Ramos (cell line): Measurements from ENCODE around the gene ZBTB16.

ENCODE experiments used
- in situ Hi-C: fragments of 300-500 bp; cut with MboI; formaldehyde crosslinking; loops from one replicate; pipeline ENCODE4 v1.14.3; 2022; ENCODE audit warnings: low sequenced_read_pairs; ENCODE audit not compliant: unreplicated experiment

ZBTB16 gene

DNA sequence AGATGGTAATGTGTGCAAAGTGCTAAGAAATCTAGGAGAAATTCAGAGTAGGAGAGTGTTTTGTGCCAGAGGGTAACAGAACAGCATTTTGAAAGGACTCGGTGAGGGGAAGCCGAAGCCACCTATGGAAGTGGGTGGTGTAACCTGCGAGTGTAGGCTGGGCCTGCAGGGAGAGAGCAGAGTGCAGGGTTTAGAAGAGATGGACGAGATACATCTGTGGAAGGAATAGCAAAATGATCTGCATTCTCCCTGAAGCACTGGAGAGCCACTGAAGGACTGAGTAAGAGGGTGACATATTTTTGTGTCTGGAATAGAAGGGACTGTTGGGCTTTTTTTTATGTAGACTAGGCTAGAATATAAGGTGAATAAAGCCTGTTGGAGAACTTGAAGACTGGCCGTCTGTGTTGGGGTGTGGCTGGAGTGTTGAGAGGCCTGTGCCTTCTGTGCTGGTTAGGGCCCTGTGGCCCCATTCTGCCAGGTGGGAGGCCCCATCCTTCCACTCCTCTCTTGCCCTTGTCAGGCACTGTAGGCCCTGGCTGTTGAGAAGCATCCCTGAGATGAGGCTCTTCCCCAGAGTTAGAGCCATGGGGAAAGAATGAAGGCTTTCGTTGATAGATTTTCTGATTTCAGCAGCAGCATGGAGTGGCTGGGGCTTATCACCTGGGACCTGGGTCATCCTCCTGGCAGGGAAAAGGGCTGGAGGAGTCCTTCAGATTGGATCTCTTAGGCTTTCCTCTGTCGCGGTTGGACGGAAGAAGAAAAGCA, 102.2 kb downstream of the ZBTB16 start:
- in situ Hi-C loops: no loop called here

- in situ Hi-C loops: no loop called here
These were observed 103.2 kb downstream of the ZBTB16 start for GRCh38 chr11:114162719-114163123.

DNA sequence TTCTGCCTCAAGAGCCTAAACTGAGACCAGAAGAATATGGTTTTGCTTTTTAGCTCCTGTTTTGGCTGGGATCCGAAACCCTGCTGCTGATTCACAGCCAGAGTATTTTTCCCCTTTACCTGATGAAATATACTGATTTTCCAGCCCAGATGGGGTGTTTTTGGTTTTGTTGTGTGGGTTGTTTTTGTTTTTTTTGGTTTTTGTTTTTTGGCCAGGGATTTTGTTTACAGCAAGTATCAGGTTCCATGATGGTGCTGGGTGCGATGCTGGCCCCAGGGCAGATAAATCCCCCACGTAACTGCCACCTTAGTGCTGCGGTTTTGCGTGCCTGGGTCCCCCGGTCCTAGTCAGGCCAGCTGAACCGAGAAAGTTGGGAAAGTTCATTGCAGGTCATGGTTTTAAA, 103.7 kb downstream of the ZBTB16 start:
- in situ Hi-C loops: no loop called here

- in situ Hi-C loops: no loop called here
These were observed 104.4 kb downstream of the ZBTB16 start for GRCh38 chr11:114163830-114164401.

DNA sequence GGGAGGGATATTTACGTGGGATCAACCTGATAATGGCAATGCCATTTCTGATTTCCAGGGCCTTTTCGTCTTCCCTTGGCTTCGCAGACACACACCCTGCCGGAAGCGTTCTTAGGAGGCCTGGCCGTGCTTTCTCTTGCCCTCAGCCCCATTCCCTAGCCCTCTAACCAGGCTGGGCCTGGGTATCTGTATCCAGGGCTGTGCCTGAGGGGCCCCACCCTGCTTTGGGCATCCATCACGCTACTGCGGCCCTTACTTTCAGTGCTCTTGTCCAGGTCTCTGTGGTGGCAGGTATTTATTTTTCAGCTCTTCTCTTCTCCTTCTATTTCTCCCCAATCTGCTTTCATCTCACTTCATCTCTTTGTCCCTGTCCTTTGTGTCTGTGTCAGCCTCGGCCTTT, 105.0 kb downstream of the ZBTB16 start:
- in situ Hi-C loops: no loop called here

DNA sequence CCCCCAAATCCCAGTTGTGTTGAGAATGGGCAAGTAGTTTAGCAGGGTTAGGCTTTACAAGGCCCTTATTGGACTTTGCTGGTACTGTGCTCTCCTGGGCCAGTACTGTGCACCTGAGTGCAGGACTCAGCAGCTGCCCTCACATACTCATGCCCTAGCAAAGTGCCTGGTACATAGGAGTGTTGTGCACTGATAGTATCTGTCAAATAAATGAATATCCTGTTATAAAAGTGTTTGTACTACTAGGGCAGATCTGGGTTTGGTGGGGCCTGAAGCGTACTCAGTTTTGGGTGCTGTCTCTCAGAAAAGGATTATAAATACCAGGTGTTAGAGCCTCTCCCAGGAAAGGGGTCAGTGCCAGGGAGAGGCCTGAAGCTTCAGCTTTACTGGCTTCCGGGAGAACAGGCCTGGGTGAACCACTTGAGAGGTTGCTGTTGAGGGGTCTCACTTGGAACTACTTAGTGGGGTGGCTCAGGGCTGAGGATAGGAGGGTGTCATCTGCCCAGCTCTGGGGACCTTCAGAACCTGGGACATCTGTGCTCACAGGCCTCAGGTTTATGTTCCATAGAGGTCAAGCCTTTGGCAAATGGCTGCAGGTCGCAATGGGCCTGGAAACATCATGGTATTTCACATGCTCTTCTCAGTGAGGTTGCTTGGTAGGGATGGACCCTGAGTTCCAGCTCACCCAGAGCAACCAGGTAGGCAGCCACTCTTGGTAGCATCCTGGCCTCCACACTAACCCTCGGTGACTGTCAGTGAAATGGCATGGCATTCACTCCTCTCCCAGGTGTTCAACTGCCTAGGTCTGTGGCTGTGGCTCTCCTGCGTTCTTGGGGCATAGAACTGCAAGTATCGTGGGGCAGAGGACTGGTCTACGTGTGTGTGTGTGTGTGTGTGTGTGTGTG, 106.1 kb downstream of the ZBTB16 start:
- in situ Hi-C loops: no loop called here

DNA sequence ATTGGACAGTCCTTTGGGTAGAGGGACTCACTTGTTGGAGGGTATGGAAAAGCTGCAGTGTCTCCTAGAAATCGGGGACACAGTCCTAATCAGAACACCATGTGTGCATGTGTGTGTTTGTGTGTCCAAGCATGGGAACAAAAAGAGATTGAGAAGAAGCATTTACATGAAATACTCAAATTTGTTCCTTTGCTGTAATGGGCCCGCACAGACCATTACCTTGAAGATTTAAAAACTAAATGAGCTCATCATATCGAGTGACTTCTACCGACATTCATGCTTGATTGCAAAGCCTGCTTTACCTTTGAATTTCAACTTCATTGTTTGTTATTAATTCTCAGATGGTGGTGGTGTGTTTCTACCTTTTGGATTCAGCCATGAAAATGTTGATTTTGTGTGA, 106.9 kb downstream of the ZBTB16 start:
- in situ Hi-C loops: no loop called here

- in situ Hi-C loops: no loop called here
These were observed 107.4 kb downstream of the ZBTB16 start for GRCh38 chr11:114166897-114167323.

DNA sequence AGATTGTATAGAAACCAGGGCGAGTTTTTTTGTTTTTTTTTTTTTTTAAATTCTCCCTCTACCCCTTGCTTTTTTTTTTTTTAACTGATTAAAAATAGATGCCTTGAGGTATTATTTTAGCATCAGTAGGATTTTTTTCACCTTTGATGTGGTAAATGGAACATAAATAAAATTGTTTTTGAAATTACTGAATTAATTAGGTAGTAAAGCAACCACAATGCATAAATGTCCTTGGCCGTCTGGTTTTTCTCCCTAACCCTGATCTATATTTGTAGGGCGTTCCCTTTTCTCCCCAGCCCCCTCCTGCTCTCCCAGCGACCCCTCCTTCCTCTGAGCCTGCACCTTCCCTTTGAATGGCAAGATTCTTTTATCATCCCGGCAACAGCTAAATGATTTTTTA, 107.8 kb downstream of the ZBTB16 start:
- in situ Hi-C loops: no loop called here

DNA sequence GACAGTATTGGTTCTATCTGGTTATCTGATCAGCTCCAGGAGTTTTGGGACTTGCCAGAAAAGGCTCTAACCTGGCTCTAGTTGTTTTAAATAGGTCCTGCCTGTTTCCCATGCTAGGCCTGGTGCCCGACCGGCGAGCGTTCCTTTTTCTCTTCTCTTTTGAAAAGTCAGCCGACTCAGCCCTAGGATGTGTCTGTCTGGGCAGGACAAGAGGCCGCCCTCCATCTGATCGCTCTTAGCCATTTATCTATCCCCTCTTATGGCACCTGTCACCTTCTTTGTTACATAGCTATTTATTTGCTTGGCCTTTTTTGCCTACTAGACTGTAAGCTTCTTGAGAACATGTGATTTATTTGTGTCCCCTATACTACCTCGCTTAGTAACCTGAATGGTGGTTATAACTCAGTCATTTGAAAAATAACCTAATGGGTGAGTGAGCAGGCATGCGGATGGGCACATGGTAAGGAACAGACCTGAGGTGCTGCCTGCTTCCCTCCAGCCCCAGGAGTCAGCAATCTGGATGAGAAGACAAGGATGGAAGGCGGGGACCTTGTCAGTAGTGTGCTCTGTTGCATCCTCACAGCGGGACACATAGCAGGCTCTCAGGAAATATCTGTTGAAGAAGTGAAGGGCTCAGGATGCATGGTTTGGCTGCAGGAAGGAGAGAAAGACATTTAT, 108.4 kb downstream of the ZBTB16 start:
- in situ Hi-C loops: no loop called here

DNA sequence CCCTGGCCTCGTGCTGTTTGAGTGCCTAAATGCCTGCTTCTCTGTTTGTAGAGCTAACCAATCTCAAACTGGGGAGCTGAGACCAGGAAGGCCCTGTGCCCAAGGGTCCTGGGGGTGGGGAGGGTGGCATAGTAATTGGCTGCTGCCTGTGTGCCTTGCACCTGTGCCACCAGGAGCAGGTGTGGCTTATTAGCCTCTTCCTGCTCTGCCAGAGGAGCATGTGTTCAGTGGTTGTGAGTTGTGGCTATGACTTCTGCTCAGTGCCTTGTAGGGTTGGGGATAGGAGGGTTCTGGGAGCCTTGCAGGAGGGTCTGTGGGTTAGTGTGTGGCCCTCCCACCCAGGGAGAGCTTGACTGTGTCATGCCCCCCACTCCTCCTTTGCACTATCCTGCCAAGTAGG, 109.2 kb downstream of the ZBTB16 start:
- in situ Hi-C loops: no loop called here

DNA sequence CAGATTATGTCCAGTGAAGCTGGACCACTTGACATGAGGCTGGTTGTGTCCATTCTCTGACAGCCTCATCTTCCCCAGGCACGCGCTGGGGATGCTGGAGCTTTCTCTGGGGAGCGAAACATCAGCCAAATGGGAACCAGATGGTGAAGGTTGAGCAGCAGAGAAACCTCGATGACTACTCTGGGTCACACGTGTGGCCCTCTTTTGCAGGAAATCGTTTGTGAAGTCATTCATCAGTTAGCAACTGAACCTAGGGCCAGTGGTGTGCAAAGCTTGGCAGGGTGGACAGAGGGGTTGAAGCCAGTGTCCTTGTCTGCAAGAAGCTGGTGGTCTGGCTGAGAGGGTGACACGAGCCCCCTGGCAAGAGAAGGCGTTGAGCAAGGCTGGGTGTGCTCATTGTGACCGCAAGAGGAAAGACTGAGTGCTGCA, 109.8 kb downstream of the ZBTB16 start:
- in situ Hi-C loops: no loop called here

DNA sequence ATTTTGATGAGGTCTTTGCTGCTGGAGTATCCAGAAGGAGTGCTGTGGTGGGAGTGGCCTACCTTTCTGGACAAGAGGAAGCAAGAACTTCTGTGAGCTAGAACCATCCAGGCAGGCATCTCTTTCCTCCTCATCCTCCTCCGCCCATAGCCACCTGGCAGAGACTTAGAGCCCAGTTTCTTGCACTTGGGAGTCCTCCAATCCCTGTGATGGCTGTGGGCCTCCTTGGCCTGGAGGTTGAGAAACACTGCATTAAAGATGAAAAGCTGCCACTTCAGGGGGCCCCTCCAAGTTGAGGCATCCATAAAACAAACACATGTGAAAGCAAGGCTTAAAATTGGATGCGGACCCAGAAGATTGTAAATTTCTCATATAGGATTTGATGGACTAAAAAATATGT, 110.3 kb downstream of the ZBTB16 start:
- in situ Hi-C loops: no loop called here

GRCh38 chr11:114170226-114170625, 110.7 kb downstream of the ZBTB16 start:
- in situ Hi-C loops: no loop called here

GRCh38 chr11:114171257-114172054, 111.9 kb downstream of the ZBTB16 start:
- in situ Hi-C loops: no loop called here

DNA sequence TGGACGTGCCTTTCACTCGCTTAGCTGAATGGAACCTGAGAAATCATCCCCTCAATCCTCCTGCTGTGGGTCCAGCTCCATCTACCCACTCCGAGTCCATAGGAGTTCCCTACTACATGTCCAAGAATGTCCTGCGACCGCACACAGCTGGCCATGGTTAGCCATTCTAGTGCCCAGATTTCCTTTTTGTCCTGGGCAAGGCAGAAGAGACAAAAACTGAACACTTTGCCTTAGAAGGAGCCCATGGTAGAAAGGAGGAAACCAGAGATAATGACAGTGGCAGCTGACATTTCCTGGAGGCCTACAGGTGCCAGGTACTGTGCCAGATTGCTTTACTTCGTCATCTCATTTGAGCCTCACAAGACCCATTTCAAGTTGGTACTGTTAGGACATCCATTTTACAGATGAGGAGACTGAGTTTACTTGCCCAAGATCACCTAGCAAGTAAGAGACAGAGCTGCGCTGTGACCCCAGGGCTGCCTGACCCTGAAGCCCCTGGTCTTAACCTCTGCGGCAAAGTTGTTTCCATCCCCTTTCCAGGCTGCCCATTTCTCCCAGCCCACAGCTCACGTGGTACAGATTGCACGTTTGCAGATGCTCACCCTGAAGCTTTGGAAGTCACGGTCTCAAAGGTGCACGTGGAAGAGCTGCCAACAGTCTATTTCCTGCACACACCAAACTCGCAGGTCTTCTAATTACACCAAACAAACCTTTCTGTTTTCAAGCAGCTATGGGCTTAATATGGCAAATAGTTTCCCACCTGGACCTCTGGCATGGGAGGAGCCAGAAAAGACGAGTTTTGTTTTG, 112.7 kb downstream of the ZBTB16 start:
- in situ Hi-C loops: no loop called here

GRCh38 chr11:114172871-114173444, 113.4 kb downstream of the ZBTB16 start:
- in situ Hi-C loops: no loop called here

GRCh38 chr11:114173843-114174242, 114.3 kb downstream of the ZBTB16 start:
- in situ Hi-C loops: no loop called here
